ENCODE results near the gene ADD3. TPM values are rescaled to one million over a fixed set of nuclear protein-coding genes. Genes with fewer than 3 reads are reported as not detected.

The ADD3 gene
- total and polyA plus RNA-seq, 10 of the 15 experiments (the other 5 are each of a cell fraction or from before 2014, with no cell fraction given): 27.3 to 129 (median 67.8) TPM

GRCh38 chr10:110033701-110034235 lies 26.0 kb downstream of the ADD3 start:
- no peak overlapping the region for H3K4me3 ChIP-seq
- no TSS peak for BruUV-seq (replicated peaks)
- H3K27me3 ChIP-seq (replicated peaks in 1 of 2; ENCODE audit: control insufficient read depth in 2 of 2, insufficient read depth in 2 of 2, low read length in 1 of 2): no peaks in the 10 kb centered on the region
- no peak for FAIRE-seq
- no peak overlapping the region for H3K9ac ChIP-seq (ENCODE audit: control insufficient read depth, insufficient read depth, low read length)
- ChIA-PET POLR2A (no interaction called here), RAD21 (ENCODE audit: unreplicated experiment) (interaction anchor here (1.2 to 4.9 kb wide), 3 partner anchors 23 to 72 kb away, joined by 3 to 31 read pairs (median 5); no protein-coding TSS in a partner anchor), CTCF (interaction anchor here (0.9 to 6.8 kb wide), 7 partner anchors 11 to 152 kb away, joined by 3 to 77 read pairs (median 6); no protein-coding TSS in a partner anchor), SMC1A (ENCODE audit: uncharacterized antibody, unreplicated experiment) (interaction anchor here (1.0 to 2.8 kb wide), 6 partner anchors 8 to 150 kb away, joined by 3 to 15 read pairs (median 4); no protein-coding TSS in a partner anchor)
- WGBS (ENCODE audit: insufficient coverage, insufficient replicate concordance, low lambda C conversion rate, missing lambda C conversion rate): 45% methylated on average over 2 of the region's 2 CpGs
- H4K20me1 ChIP-seq (ENCODE audit: control insufficient read depth, insufficient read depth): no peaks in the 10 kb centered on the region
- intact Hi-C loops (cut with micrococcal nuclease; ENCODE audit: unreplicated experiment) (no loop called here), in situ Hi-C loops (cut with MboI) (no loop called here)
- no peaks in the 10 kb centered on the region for H3K9me3 ChIP-seq (replicated peaks; ENCODE audit: control insufficient read depth, insufficient read depth, low read length)
- no peak overlapping the region for H3K27ac ChIP-seq (ENCODE audit: control insufficient read depth, insufficient read depth)
- no peak overlapping the region for H2AFZ ChIP-seq (ENCODE audit: control insufficient read depth, low read depth, low read length)
- no peak for DNase-seq (ENCODE audit: low read depth, low spot score)
- H3K4me2 ChIP-seq (ENCODE audit: control insufficient read depth, insufficient read depth): no peak overlapping the region
- ATAC-seq: no peak
- peaks cover 16% of the 10 kb centered on the region for H3K4me1 ChIP-seq (ENCODE audit: control insufficient read depth, insufficient read depth, low read length)
- H3K79me2 ChIP-seq (ENCODE audit: control insufficient read depth, insufficient read depth, low read length): peaks cover 10% of the 10 kb centered on the region
- H3K36me3 ChIP-seq (ENCODE audit: control insufficient read depth in 2 of 2, insufficient read depth in 2 of 2, low read length in 1 of 2): no peaks in the 10 kb centered on the region; a peak in 1 of 4 replicates
- no peak for TF ChIP-seq HSF1 (IDR thresholded peaks at IDR 0.05; ENCODE audit: low read depth, low read length)
- no peak for TF ChIP-seq USF1 (IDR thresholded peaks at IDR 0.05; ENCODE audit: borderline replicate concordance, extremely low read length, insufficient read depth, low read depth, low read length)
- TF ChIP-seq MEF2A (IDR thresholded peaks at IDR 0.05; ENCODE audit: insufficient read depth, low read depth, low read length): no peak

Measured in GM12878 (cell line).